Hepatocyte (in vitro differentiated cells): ENCODE data around the gene PHF11. TPM values are rescaled to one million over a fixed set of nuclear protein-coding genes. Genes with fewer than 3 reads are reported as not detected.

ENCODE experiments used
- DNase-seq: peaks from one replicate; pipeline ENCODE4 v3.0.0-alpha.2; 2016; ENCODE audit warnings: low spot score
- H2AFZ ChIP-seq: fragments of 200-600 bp; sonication (generic); 2 replicates; pipeline ENCODE4 v1.6.0; 2016; ENCODE audit warnings: antibody characterized with exemption, mild to moderate bottlenecking
- H3K27ac ChIP-seq: fragments of 200-600 bp; sonication (generic); 2 replicates; pipeline ENCODE4 v1.5.1; 2016; ENCODE audit warnings: mild to moderate bottlenecking
- H3K27me3 ChIP-seq: fragments of 200-600 bp; sonication (generic); 2 replicates; pipeline ENCODE4 v1.6.1; 2016
- H3K36me3 ChIP-seq: fragments of 200-600 bp; sonication (generic); replicated peaks from 2 replicates; pipeline ENCODE4 v1.5.1; 2016; ENCODE audit warnings: low read depth; ENCODE audit not compliant: insufficient read depth
- H3K4me1 ChIP-seq: fragments of 200-600 bp; sonication (generic); 2 replicates; pipeline ENCODE4 v1.5.1; 2016; ENCODE audit warnings: mild to moderate bottlenecking, moderate library complexity; ENCODE audit not compliant: insufficient read depth
- H3K4me2 ChIP-seq: fragments of 200-600 bp; sonication (generic); 2 replicates; pipeline ENCODE4 v1.6.0; 2016
- H3K4me3 ChIP-seq: fragments of 200-600 bp; sonication (generic); 2 replicates; pipeline ENCODE4 v1.5.1; 2016; ENCODE audit warnings: mild to moderate bottlenecking
- H3K79me2 ChIP-seq: fragments of 200-600 bp; sonication (generic); 2 replicates; pipeline ENCODE4 v1.6.0; 2017; ENCODE audit warnings: mild to moderate bottlenecking
- H3K9me2 ChIP-seq: fragments of 200-600 bp; sonication (generic); replicated peaks from 2 replicates; pipeline ENCODE4 v1.6.0; 2017; ENCODE audit warnings: mild to moderate bottlenecking; ENCODE audit not compliant: insufficient read depth
- H3K9me3 ChIP-seq: fragments of 200-600 bp; sonication (generic); 2 replicates; pipeline ENCODE4 v1.5.1; 2016; ENCODE audit warnings: low read depth, mild to moderate bottlenecking
- H4K20me1 ChIP-seq: fragments of 200-600 bp; sonication (generic); 2 replicates; pipeline ENCODE4 v1.6.0; 2016; ENCODE audit warnings: mild to moderate bottlenecking; ENCODE audit not compliant: insufficient read depth, poor library complexity, severe bottlenecking
- EZH2 ChIP-seq: fragments of 200-600 bp; sonication (generic); IDR thresholded peaks from 2 replicates; pipeline ENCODE4 v1.6.1; 2016; ENCODE audit warnings: antibody characterized with exemption, mild to moderate bottlenecking, borderline replicate concordance
- EZH2phosphoT487 ChIP-seq: fragments of 200-600 bp; sonication (generic); IDR thresholded peaks from one replicate; pipeline ENCODE4 v1.6.1; 2018; ENCODE audit warnings: antibody characterized with exemption, mild to moderate bottlenecking, low read depth, moderate library complexity; ENCODE audit not compliant: unreplicated experiment, severe bottlenecking
- WGBS: methylation state at CpG from one replicate; pipeline ENCODE4 v1.1.6; 2016; ENCODE audit warnings: low lambda C conversion rate; ENCODE audit errors: missing lambda C conversion rate; 5-methylcytosine and 5-hydroxymethylcytosine counted together
- polyA plus RNA-seq: library from polyadenylated mRNA; unstranded; fragments of >200 nt; fragmentation: Nextera tagmentation; extraction: Ambion mirVana; gene quantifications from 2 replicates; pipeline ENCODE4 v1.2.1, GENCODE V29; 2016
- total RNA-seq: library from RNA; depleted of rRNA; stranded (reverse); fragments of >200 nt; gene quantifications from 2 replicates; pipeline ENCODE4 v1.2.3, GENCODE V29; 2014
- TF ChIP-seq, protein P1 (sequence below): fragments of 200-600 bp; sonication (generic); IDR thresholded peaks from 2 replicates; pipeline ENCODE4 v1.5.1; 2016; ENCODE audit warnings: antibody characterized with exemption, mild to moderate bottlenecking; ENCODE audit not compliant: poor library complexity

PHF11 gene
- total and polyA plus RNA-seq, 2 experiments from 2014 or later: 14.4 to 17.7 TPM

- H3K27me3 ChIP-seq: no peaks in the 10 kb centered on the region
- no peak for DNase-seq
- H3K4me1 ChIP-seq: no peaks in the 10 kb centered on the region
- H3K36me3 ChIP-seq: no peaks in the 10 kb centered on the region
- no peak overlapping the region for H3K27ac ChIP-seq
- H2AFZ ChIP-seq: no peak overlapping the region
- no peaks in the 10 kb centered on the region for H3K79me2 ChIP-seq
- WGBS: 89% methylated on average over 4 of the region's 4 CpGs
- no peaks in the 10 kb centered on the region for H4K20me1 ChIP-seq
- H3K4me2 ChIP-seq: no peak overlapping the region
- TF ChIP-seq EZH2phosphoT487 (no peak), EZH2 (no peak)
- TF ChIP-seq, protein P1, sequence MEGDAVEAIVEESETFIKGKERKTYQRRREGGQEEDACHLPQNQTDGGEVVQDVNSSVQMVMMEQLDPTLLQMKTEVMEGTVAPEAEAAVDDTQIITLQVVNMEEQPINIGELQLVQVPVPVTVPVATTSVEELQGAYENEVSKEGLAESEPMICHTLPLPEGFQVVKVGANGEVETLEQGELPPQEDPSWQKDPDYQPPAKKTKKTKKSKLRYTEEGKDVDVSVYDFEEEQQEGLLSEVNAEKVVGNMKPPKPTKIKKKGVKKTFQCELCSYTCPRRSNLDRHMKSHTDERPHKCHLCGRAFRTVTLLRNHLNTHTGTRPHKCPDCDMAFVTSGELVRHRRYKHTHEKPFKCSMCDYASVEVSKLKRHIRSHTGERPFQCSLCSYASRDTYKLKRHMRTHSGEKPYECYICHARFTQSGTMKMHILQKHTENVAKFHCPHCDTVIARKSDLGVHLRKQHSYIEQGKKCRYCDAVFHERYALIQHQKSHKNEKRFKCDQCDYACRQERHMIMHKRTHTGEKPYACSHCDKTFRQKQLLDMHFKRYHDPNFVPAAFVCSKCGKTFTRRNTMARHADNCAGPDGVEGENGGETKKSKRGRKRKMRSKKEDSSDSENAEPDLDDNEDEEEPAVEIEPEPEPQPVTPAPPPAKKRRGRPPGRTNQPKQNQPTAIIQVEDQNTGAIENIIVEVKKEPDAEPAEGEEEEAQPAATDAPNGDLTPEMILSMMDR: no peak
- no peak overlapping the region for H3K4me3 ChIP-seq
- H3K9me2 ChIP-seq: no peaks in the 10 kb centered on the region
- H3K9me3 ChIP-seq: no peaks in the 10 kb centered on the region
These were observed 25.5 kb downstream of the PHF11 start for GRCh38 chr13:49521224-49521623.

- Histone ChIP-seq H3K4me3 (no peak overlapping the region), H3K9me3 (no peaks in the 10 kb centered on the region), H3K27me3 (no peaks in the 10 kb centered on the region), H3K36me3 (no peaks in the 10 kb centered on the region), H3K4me2 (no peak overlapping the region), H2AFZ (no peak overlapping the region), H4K20me1 (no peaks in the 10 kb centered on the region), H3K9me2 (no peaks in the 10 kb centered on the region), H3K79me2 (no peaks in the 10 kb centered on the region), H3K4me1 (no peaks in the 10 kb centered on the region), H3K27ac (no peak overlapping the region)
- 96% methylated on average over 5 of the region's 5 CpGs for WGBS
- TF ChIP-seq EZH2phosphoT487 (no peak), EZH2 (no peak)
- TF ChIP-seq, protein P1: no peak
- DNase-seq: no peak
These were observed 29.2 kb downstream of the PHF11 start for GRCh38 chr13:49524740-49525501.

DNA sequence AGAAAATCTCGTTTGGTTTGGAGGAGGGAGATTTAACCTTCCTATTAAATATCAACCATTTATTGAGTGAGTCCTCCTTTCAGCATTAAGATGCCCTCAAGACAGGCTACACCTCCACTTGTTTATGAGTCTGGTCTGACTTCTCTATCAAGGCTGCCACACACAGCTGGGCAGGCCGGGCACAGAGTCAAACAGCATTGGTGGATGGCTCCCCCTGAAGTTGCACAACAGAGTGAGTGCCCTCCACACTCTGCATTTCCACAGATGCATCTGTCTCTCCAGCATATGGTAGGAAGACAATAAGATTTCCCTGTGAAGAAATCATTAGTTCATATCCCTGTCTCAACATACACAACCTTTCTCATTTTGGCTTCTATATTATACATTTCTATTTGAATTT, 31.4 kb downstream of the PHF11 start:
- Histone ChIP-seq H3K9me3 (no peaks in the 10 kb centered on the region), H3K9me2 (no peaks in the 10 kb centered on the region), H2AFZ (no peak overlapping the region), H3K4me2 (no peak overlapping the region), H3K27ac (no peak overlapping the region), H4K20me1 (no peaks in the 10 kb centered on the region), H3K79me2 (no peaks in the 10 kb centered on the region), H3K27me3 (no peaks in the 10 kb centered on the region), H3K36me3 (no peaks in the 10 kb centered on the region), H3K4me3 (no peak overlapping the region), H3K4me1 (no peaks in the 10 kb centered on the region)
- no peak for TF ChIP-seq EZH2phosphoT487
- TF ChIP-seq EZH2: no peak
- TF ChIP-seq, protein P1: no peak
- DNase-seq: no peak
- WGBS: 86% methylated on average over 2 of the region's 2 CpGs
